T-helper 1 cell (primary cell): ENCODE measurements around the gene TENM3.
A peak's percentile ranks its signal among the peaks of the same experiment; 100 is the strongest.
"Not testable (repeated sequence)": the region's sequence is repeated elsewhere in the genome, so short reads cannot be mapped to it uniquely, and the experiment has no call there.

Experiments
- DNase-seq, 5 donors: peaks; one replicate each; pipeline ENCODE4 v3.0.0-alpha.2; 2012 to 2020

Gene TENM3

GRCh38 chr4:182802621-182803020, 559.4 kb downstream of the TENM3 start:
- no peak for DNase-seq

- DNase-seq = no peak
Observed at GRCh38 chr4:182803235-182803634, 560.0 kb downstream of the TENM3 start.

DNA sequence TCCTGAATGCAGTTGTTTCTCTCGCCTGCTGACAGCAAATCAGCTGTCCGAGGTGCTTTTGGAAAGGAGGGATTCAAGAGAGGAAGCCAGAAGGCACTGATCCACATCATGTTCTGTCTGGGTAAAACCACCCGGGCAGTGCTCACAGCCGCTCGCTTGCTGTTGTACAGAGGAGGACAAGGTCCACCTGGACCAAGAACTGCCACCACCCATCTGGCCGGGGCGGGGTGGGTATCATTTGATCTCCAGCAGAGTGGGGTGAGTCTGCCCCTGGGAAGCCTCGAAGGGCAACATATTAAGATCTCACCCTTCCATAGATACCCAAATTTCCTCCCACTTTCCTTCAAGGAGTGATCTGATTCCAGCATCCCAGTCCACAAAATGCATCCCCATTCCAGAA, 560.9 kb downstream of the TENM3 start:
- DNase-seq = no peak

DNA sequence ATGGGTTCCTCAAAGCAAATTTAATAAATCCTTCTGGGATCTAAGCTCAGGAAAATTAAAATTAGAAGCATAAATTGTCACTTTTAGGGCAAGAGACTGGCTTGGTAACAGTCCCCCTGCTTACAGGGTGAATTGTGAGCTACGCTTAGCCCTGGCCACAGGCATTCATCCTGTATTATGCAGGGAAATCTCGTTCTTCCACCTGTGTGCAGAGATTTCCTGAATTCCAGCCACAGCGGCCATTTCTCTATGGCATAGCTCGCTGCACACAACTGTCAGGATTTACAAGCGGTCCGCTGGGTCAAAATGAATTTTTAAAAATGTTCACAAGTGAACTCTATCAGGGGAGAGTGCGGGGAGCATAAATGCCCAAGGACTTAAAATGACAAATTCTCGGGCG, 562.1 kb downstream of the TENM3 start:
- DNase-seq = no peak

GRCh38 chr4:182805750-182806149, 562.5 kb downstream of the TENM3 start:
- no peak for DNase-seq

GRCh38 chr4:182806259-182807252, 563.4 kb downstream of the TENM3 start:
- DNase-seq = peak; percentile 25 to 59 (median 46)

DNA sequence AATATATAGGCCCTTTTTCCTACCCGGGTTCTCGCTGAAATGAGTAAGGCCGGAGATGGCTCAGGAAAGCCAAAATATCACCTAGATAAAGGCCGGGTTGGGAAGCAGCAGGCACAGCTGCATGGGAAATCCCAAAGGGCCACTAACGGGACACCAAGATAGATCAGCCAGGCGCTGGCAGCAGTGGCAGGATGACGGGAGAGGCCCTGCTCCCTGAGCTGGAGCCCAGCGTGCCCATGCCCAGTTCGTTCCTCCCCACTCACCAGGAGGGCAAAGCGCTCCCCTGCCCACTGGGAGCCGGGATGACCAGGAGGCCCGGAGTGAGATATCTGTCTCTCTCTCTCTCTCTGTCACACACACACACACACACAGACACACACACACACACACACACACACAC, 564.1 kb downstream of the TENM3 start:
- DNase-seq = no peak

DNA sequence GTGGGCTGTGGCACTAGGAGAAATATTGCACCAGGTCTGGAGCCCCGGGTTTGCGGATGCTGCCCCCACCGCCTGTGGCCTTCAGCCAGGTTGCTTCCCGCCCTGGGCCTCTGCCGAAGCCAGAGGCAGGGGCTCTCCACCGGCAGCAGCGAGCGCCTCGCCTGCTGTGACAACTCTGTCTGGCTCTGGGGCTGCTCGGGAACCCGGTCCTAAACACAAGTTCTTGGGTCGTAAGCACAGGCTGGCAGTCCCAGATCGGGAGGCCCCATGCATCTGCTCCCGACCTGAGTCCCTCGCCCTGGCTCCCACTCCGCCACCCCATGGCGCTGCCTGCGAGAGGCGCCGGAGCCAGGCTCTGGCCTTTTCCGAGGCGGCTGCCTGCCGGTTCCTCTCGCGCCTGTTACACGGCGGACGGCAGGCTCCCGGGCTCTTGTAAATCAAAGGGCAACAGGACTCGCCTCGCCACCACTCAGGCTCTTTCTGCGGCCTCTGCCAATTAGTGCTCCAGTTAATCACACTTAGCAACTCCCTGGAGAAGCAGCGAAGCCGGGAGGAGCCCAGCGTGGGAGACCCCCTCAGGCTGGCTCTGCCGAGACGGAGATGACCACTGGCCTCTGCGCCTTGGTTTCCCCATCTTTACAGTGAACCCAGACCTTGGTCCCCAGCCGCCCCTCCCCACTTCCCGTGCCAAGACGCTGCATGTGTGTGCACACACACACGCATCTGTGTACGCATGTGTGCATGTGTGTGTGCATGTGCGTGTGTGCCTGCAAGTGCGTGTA, 564.8 kb downstream of the TENM3 start:
- no peak for DNase-seq

GRCh38 chr4:182808673-182809416, 565.6 kb downstream of the TENM3 start:
- peak; percentile 24 to 86 (median 38) for DNase-seq

DNA sequence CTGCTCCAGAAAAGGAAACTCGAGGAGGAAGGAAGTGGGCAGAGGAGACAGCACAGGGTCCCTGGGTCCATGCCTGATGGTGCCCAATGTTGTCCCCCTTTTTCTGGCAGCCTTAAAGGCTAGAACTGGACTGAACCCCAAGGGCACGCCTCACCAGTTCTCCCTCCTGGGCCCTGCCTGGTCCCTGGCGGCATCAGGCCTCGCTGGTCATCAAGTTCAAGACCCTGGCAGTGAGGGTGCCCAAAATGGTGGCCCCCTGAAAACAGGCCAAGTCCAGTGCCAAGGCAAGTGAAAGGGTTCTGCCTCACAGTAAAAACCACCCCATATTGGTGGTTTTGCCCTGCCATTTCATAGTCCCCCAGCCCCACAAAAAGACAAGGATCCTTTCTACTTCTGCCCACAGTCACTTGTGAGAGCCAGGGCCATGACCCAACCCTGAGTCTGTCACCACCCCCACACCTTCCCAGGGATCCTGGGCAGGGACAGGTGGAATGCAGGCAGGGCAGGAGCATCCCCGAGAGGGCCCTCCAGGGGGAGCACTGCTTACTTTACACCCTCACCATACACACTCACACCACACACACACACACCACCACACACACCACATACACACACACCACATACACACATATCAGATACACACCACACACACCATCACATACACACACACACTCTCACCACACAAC, 566.4 kb downstream of the TENM3 start:
- peak in 1 of 5 donors; percentile 40 for DNase-seq

DNA sequence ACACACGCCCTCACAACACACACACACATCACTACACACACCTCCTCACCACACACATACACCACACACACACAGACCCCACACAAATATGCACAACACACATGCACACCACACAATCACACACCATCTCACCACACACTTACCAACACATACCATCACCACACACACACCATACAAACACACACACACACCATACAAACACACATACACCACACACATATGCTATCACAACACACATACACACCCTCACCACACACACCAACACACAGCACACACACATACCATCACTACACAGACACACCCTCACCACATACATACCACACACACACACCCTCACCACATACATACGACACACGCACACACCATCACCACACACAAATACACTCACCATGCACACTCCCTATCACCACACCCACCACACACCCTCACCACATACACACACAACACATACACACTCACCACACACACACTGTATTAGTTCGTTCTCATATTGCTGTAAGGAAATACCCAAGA, 567.0 kb downstream of the TENM3 start:
- DNase-seq = no peak

DNA sequence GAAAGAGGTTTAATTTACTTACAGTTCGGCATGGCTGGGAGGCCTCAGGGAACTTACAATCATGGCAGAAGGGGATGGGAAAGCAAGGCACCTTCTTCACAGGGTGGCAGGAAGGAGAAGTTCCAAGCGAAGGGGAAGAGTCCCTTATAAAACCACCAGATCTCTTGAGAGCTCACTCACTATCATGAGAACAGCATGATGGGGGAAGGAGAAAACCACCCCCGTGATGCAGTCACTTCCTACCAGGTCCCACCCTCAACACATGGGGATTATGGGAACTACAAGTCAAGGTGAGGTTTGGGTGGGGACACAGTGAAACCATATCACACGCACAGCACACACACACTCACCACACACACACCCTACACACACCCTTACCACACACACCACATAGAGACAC, 569.7 kb downstream of the TENM3 start:
- no peak for DNase-seq

DNA sequence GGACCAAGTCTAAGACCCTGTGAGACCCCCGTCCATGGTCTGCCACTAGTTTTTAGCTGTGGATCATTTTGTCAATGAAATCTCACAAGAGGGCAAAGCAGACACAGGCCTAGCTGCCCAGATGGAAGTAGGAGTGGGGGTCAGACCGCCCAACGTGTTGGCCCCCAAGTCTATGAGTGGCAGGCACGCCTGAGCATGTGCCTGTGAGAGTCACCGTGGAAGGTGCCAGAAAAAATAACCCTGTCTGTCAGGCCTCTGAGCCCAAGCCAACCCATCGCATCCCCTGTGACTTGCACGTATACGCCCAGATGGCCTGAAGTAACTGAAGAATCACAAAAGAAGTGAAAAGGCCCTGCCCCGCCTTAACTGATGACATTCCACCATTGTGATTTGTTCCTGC, 570.9 kb downstream of the TENM3 start:
- not testable (repeated sequence) for DNase-seq

DNA sequence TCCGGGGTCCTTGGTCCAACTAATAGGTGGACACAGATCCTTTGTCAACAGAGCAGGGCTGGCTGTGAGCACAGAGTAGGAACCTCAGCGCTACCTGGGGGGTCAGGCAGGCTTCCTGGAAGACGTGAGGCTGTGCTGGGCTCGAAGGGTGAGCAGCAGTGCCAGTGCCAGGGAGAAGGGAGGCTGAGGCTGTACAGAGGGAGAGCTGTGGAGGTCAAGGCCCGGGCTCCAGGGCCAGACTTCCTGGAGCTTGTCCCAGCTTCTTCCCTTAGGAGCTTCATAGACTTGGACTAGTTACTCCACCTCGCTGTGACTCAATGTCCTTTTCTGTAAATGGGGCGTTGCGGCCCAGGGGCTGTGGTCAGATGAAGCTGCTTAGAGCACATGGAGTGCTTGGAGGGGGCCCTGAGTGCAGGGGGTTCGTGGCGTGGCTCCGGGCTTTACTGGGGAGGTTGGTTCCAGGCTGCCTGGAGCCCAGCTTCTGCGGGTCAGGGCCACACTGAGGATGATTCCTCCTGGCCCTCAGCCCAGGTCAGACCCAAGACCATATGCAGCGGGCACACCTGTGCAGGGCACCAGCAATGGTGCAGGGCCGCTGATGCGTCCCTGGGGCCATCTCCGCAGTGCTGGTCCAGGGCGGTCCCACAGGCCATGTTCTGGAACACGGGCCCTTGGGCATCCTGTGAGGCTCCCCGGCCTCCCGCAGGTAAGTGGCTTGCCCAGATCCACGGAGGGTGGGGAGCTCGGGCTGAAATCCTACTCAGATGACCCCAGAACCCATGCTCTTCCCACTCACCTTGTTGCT, 575.9 kb downstream of the TENM3 start:
- no peak for DNase-seq

DNA sequence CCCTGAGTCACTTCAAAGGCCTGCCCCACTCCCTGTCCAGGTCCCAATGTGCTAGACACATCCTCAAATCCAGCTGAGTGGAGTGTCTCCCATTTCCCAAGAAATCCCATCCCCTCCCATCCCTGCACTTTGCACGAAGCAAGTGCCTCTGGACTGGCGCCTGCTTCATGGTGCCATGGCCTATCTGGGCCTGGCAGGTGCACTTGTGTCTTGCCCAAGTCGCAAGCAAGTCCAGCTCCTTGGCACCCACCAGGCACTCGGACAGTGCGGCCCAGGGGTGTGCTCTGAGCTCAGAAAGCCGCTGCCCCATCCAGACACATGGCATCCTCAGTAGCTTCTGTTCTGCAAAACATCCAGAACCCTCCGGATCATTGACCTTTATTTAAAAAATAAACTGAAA, 576.5 kb downstream of the TENM3 start:
- DNase-seq = no peak

- no peak for DNase-seq
Observed at GRCh38 chr4:182822554-182822953, 579.4 kb downstream of the TENM3 start.

- no peak for DNase-seq
Observed at GRCh38 chr4:182823576-182823975, 580.4 kb downstream of the TENM3 start.

DNA sequence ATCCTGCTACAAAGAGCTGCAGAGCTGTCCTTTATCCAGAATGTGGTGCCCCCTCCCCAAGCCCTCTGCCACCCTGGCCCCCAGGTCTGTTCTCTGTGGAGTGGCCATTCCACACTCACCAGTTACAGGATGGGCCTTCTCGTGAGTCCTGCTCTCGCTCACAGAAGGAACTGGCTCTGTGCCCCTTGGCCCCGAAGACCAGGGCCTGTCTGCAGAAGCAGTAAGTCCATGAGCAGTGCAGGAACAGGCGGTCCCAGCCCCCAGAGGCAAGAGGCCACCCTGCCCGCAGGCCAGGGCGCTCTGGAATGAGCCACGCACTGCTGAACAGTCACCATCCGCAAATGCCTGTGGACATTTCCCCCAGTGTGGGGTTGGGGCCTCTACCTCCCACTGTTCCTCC, 581.8 kb downstream of the TENM3 start:
- no peak for DNase-seq

DNA sequence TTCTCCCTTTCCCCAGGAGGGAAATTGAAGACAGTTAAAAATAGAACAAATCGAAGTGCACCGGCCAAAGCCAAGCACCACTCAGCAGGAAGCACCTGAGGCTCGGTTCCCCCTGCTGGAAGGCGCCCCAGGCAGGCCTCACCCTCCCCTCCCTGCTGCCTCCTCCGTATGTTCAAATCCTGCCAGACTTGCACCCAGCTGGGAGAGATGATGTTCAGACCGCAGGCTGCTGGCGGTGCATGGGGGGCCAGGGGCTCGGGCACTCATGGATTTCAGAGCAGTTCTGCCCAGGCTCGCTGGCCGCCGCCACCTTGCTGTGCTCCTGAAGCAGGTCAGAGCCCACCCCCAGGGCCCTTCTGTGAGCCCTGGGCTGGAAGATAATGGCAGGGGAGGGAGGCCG, 582.6 kb downstream of the TENM3 start:
- no peak for DNase-seq

DNA sequence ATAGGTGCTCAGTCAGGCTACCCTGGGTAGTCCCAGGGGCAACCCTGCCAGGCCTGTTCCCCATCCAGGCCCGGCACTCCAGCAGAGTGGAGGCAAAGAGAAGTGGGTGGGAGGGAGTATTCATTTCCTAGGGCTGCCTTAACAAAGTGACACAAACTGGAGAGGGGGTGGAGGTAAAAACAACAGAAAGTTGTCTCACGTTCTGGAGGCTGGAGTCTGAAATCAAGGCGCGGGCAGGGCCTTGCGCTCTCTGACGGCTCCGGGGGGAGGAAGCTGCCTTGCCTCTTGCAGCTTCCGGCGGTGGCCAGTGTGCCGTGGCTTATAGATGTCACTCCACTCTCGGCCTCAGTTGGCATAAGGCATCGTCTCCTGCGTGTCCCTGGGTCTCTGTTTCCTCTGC, 583.2 kb downstream of the TENM3 start:
- peak in 1 of 5 donors; percentile 15 for DNase-seq

GRCh38 chr4:182827166-182827565, 584.0 kb downstream of the TENM3 start:
- DNase-seq = no peak
